GM12878 (cell line): ENCODE data around the gene RNF13. TPM values are rescaled to one million over a fixed set of nuclear protein-coding genes. Genes with fewer than 3 reads are reported as not detected.
"Not testable (repeated sequence)": the region's sequence is repeated elsewhere in the genome, so short reads cannot be mapped to it uniquely, and the experiment has no call there.

ENCODE experiments used
- ATAC-seq: fragments of 200-7000 bp; cut with Tn5 transposase; 3 replicates; pipeline ENCODE4 v1.9.1; 2020; ENCODE audit warnings: mild to moderate bottlenecking, moderate library complexity
- BruUV-seq: library from RNA; stranded (reverse); fragments of 400-500 nt; replicated peaks from 2 replicates; lab custom pipeline; 2021; lab: Mats Ljungman, UMichigan
- CTCF ChIA-PET: fragments of 300-600 bp; sonication (Branson Sonifier 250); formaldehyde crosslinking; extraction: SDS; loops from one replicate; lab custom pipeline; 2021; ENCODE audit warnings: inconsistent platforms; lab: Yijun Ruan, JAX
- POLR2A ChIA-PET: fragments of 350-600 bp; formaldehyde crosslinking; extraction: SDS; loops from one replicate; lab custom pipeline; 2021; ENCODE audit warnings: inconsistent platforms; lab: Charles Lee
- RAD21 ChIA-PET: fragments of 300-600 bp; sonication (Branson Sonifier 250); formaldehyde crosslinking; loops from one replicate; lab custom pipeline; 2023; ENCODE audit warnings: antibody characterized with exemption; ENCODE audit not compliant: unreplicated experiment; lab: Charles Lee
- SMC1A ChIA-PET: fragments of 300-600 bp; sonication (Branson Sonifier 250); formaldehyde crosslinking; loops from one replicate; lab custom pipeline; 2023; ENCODE audit not compliant: unreplicated experiment, uncharacterized antibody; lab: Charles Lee
- DNase-seq: peaks from one replicate; pipeline ENCODE4 v3.0.0-alpha.2; 2011; ENCODE audit warnings: low read depth, low spot score
- FAIRE-seq: peaks from 3 replicates; lab custom pipeline; 2011; peaks lifted over from hg19 to GRCh38; lab: Jason Lieb, UNC
- H2AFZ ChIP-seq: 2 replicates; pipeline ENCODE4 v1.6.0; 2011; ENCODE audit warnings: low read depth, low read length, control low read depth; ENCODE audit not compliant: control insufficient read depth
- H3K27ac ChIP-seq: 2 replicates; pipeline ENCODE4 v1.5.1; 2011; ENCODE audit warnings: control low read depth; ENCODE audit not compliant: control insufficient read depth, insufficient read depth
- H3K27me3 ChIP-seq, 2 experiments: replicated peaks in 1 of 2; 2 replicates each; pipeline versions ENCODE4 v1.6.0 to v1.6.1; 2011; ENCODE audit warnings: low read length in 1 of 2; ENCODE audit not compliant: control insufficient read depth in 2 of 2, insufficient read depth in 2 of 2
- H3K36me3 ChIP-seq, 2 experiments: 2 replicates each; pipeline ENCODE4 v1.5.1; 2011; ENCODE audit warnings: low read length in 1 of 2; ENCODE audit not compliant: control insufficient read depth in 2 of 2, insufficient read depth in 2 of 2
- H3K4me1 ChIP-seq: 2 replicates; pipeline ENCODE4 v1.6.1; 2011; ENCODE audit warnings: mild to moderate bottlenecking, low read length, moderate library complexity, mixed read lengths; ENCODE audit not compliant: control insufficient read depth, insufficient read depth
- H3K4me2 ChIP-seq: 2 replicates; pipeline ENCODE4 v1.6.0; 2011; ENCODE audit warnings: control low read depth; ENCODE audit not compliant: control insufficient read depth, insufficient read depth
- H3K4me3 ChIP-seq: fragments of 200-600 bp; sonication (generic); 2 replicates; pipeline ENCODE4 v1.5.1; 2016
- H3K79me2 ChIP-seq: 2 replicates; pipeline ENCODE4 v1.6.0; 2011; ENCODE audit warnings: low read length; ENCODE audit not compliant: control insufficient read depth, insufficient read depth
- H3K9ac ChIP-seq: 2 replicates; pipeline ENCODE4 v1.8.0; 2011; ENCODE audit warnings: low read length, control low read depth, mixed read lengths; ENCODE audit not compliant: control insufficient read depth, insufficient read depth
- H3K9me3 ChIP-seq: replicated peaks from 3 replicates; pipeline ENCODE4 v1.5.1; 2011; ENCODE audit warnings: mild to moderate bottlenecking, low read length; ENCODE audit not compliant: control insufficient read depth, insufficient read depth
- H4K20me1 ChIP-seq: 2 replicates; pipeline ENCODE4 v1.6.0; 2011; ENCODE audit not compliant: control insufficient read depth, insufficient read depth
- CREB1 ChIP-seq: IDR thresholded peaks from 2 replicates; pipeline ENCODE4 v1.6.1; 2012; ENCODE audit warnings: low read depth, mild to moderate bottlenecking, inconsistent platforms
- EGR1 ChIP-seq, 2 experiments: IDR thresholded peaks; 1 replicate in 1 of 2; 2 replicates in 1 of 2; pipeline ENCODE4 v1.6.1; 2011 to 2012; ENCODE audit warnings: low read depth in 2 of 2, low read length in 2 of 2, borderline replicate concordance in 1 of 2, mild to moderate bottlenecking in 1 of 2, moderate library complexity in 1 of 2
- WGBS: methylation state at CpG from one replicate; pipeline ENCODE4 v1.1.6; 2016; ENCODE audit warnings: low lambda C conversion rate; ENCODE audit not compliant: insufficient replicate concordance, insufficient coverage; ENCODE audit errors: missing lambda C conversion rate; 5-methylcytosine and 5-hydroxymethylcytosine counted together
- in situ Hi-C: fragments of 300-500 bp; cut with MboI; formaldehyde crosslinking; loops from 9 replicates; pipeline ENCODE4 v1.14.3; 2018; ENCODE audit warnings: mixed read lengths
- intact Hi-C: fragments of 100-400 bp; cut with micrococcal nuclease; formaldehyde crosslinking; loops from one replicate; pipeline ENCODE4 v1.14.2; 2022; ENCODE audit not compliant: unreplicated experiment
- polyA plus RNA-seq, 11 experiments: library from polyadenylated mRNA; depleted of rRNA in 4 of 11; unstranded in 6 of 11; stranded (reverse) in 5 of 11; fragments of >200 nt; fragmentation: Nextera tagmentation in 4 of 11; fragmentation: Illumina TruSeq in 1 of 11; extraction: Ambion mirVana in 4 of 11; extraction: Trizol in 1 of 11; gene quantifications; 1 replicate in 1 of 11; 2 replicates in 10 of 11; pipeline versions ENCODE4 v1.2.1 to v1.2.3, GENCODE V29; 2011 to 2016; ENCODE audit warnings: inconsistent platforms in 2 of 11, missing spikeins in 2 of 11, low read depth in 1 of 11
- total RNA-seq, 4 experiments: library from RNA; depleted of rRNA in 3 of 4; stranded (reverse); fragments of >200 nt in 3 of 4; fragmentation: Illumina TruSeq in 1 of 4; extraction: Trizol in 1 of 4; gene quantifications; 2 replicates each; pipeline versions ENCODE4 v1.2.1 to v1.2.3, GENCODE V29; 2013 to 2021
- TF ChIP-seq, protein P1 (sequence below): IDR thresholded peaks from 2 replicates; pipeline ENCODE4 v1.6.1; 2011; ENCODE audit warnings: mild to moderate bottlenecking, low read depth, low read length, moderate library complexity; ENCODE audit not compliant: insufficient replicate concordance

The RNF13 gene
- total and polyA plus RNA-seq, 10 of the 15 experiments (the other 5 are each of a cell fraction or from before 2014, with no cell fraction given) = 18.9 to 73.4 (median 36.7) TPM

GRCh38 chr3:149977386-149977785, 164.4 kb downstream of the RNF13 start:
- no peak for DNase-seq
- no peak overlapping the region for H3K4me2 ChIP-seq
- no peaks in the 10 kb centered on the region for H3K79me2 ChIP-seq
- WGBS = 72% methylated on average over 2 of the region's 2 CpGs
- SMC1A ChIA-PET = interaction anchor here (0.9 to 1.0 kb wide), 3 partner anchors 47 to 200 kb away, joined by 3 to 4 read pairs (median 3); no protein-coding TSS in a partner anchor
- intact Hi-C loops = no loop called here
- H3K4me3 ChIP-seq = no peak overlapping the region
- no peak overlapping the region for H3K9ac ChIP-seq
- H3K9me3 ChIP-seq = no peaks in the 10 kb centered on the region
- H3K4me1 ChIP-seq = no peaks in the 10 kb centered on the region
- RAD21 ChIA-PET = interaction anchor here (1.2 kb wide), 1 partner anchor 207 kb away, joined by 4 read pairs; no protein-coding TSS in a partner anchor
- H3K36me3 ChIP-seq = no peaks in the 10 kb centered on the region
- TF ChIP-seq EGR1 (IDR thresholded peaks at IDR 0.05; ENCODE audit: borderline replicate concordance in 1 of 2, low read depth in 2 of 2, low read length in 2 of 2) = no peak
- no peak for TF ChIP-seq CREB1
- TF ChIP-seq, protein P1, sequence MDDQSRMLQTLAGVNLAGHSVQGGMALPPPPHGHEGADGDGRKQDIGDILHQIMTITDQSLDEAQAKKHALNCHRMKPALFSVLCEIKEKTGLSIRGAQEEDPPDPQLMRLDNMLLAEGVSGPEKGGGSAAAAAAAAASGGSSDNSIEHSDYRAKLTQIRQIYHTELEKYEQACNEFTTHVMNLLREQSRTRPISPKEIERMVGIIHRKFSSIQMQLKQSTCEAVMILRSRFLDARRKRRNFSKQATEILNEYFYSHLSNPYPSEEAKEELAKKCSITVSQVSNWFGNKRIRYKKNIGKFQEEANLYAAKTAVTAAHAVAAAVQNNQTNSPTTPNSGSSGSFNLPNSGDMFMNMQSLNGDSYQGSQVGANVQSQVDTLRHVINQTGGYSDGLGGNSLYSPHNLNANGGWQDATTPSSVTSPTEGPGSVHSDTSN = no peak
- no peak for ATAC-seq
- POLR2A ChIA-PET = no interaction called here
- no peaks in the 10 kb centered on the region for H4K20me1 ChIP-seq
- no peaks in the 10 kb centered on the region for H3K27me3 ChIP-seq
- no peak overlapping the region for H2AFZ ChIP-seq
- no peak for FAIRE-seq
- no TSS peak for BruUV-seq
- in situ Hi-C loops = no loop called here
- CTCF ChIA-PET = interaction anchor here (0.6 to 3.4 kb wide), 11 partner anchors 9 to 206 kb away, joined by 3 to 22 read pairs (median 5); no protein-coding TSS in a partner anchor
- no peak overlapping the region for H3K27ac ChIP-seq

DNA sequence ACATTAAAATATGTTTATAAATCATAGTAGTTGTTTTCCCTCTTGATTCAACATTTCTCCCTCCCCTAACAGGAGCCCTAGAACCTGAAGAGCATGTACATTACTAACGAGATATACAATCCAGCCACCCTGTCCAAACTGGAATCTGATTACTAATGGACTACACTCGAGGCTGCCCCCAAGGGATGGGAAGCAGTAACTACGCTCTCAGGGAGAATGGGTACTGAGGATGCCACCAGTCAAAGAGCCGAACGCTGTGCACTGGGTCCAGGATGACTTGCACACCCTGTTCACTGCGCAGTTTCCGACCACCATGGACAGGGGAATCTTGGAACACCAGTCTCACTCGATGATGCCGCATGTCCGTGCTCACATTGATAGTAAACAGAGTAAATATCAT, 169.0 kb downstream of the RNF13 start:
- CTCF ChIA-PET = interaction anchor here (1.0 to 1.4 kb wide), 2 partner anchors 15 to 202 kb away, joined by 3 to 4 read pairs; no protein-coding TSS in a partner anchor
- BruUV-seq, H3K4me2 ChIP-seq, H3K79me2 ChIP-seq, FAIRE-seq, H2AFZ ChIP-seq, POLR2A ChIA-PET, H3K9me3 ChIP-seq, intact Hi-C loops, H3K9ac ChIP-seq, H4K20me1 ChIP-seq, H3K4me3 ChIP-seq, in situ Hi-C loops, H3K27ac ChIP-seq, RAD21 ChIA-PET, DNase-seq, H3K27me3 ChIP-seq, H3K4me1 ChIP-seq, H3K36me3 ChIP-seq: not testable (repeated sequence)
- WGBS = 67% methylated on average over 5 of the region's 10 CpGs
- 0 out of 3 replicates have a peak, but pooled peaks have one; percentile 40 for ATAC-seq
- SMC1A ChIA-PET = interaction anchor here (0.6 kb wide), 1 partner anchor 46 kb away, joined by 3 read pairs; no protein-coding TSS in a partner anchor

DNA sequence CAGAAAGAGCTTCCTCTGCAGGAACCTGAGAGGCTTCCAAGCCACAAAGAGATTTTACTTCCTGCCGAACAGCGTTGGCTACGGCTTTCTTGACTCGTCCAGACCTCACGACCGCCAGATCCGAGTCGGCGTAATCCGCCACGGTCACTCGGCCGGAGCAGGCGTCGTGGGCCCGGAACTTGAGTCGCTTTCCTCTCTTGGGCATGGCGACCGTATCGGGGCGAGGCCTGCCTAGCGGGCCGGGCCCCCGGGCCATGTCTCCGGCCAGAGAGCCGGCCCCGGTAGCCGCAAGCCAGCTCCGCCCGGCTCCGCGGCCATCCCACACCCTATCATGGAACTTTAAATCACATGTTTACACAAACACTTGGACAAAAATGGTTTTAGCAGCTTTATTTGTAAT, 170.0 kb downstream of the RNF13 start:
- RAD21 ChIA-PET = interaction anchor here (1.0 to 1.2 kb wide), 2 partner anchors 36 to 201 kb away, joined by 3 to 4 read pairs; no protein-coding TSS in a partner anchor
- POLR2A ChIA-PET, ATAC-seq: not testable (repeated sequence)

More for the DNA sequence above, 170.0 kb downstream of the RNF13 start:
- H3K4me3 ChIP-seq, H3K4me1 ChIP-seq, H3K36me3 ChIP-seq, H3K27me3 ChIP-seq, H3K27ac ChIP-seq, DNase-seq, BruUV-seq, H3K9me3 ChIP-seq, H4K20me1 ChIP-seq, in situ Hi-C loops, intact Hi-C loops, FAIRE-seq, H2AFZ ChIP-seq, H3K4me2 ChIP-seq, H3K9ac ChIP-seq, H3K79me2 ChIP-seq: not testable (repeated sequence)
- ChIA-PET CTCF (interaction anchor here (0.5 to 1.4 kb wide), 3 partner anchors 15 to 876 kb away, joined by 3 to 5 read pairs (median 5); no protein-coding TSS in a partner anchor), SMC1A (interaction anchor here (1.7 to 2.0 kb wide), 2 partner anchors 9 to 201 kb away, joined by 3 to 6 read pairs; no protein-coding TSS in a partner anchor)
- WGBS = 88% methylated on average over 9 of the region's 32 CpGs
